Colon (tissue), 2 donors: Measurements from ENCODE around the gene IRGQ.
"Not testable (repeated sequence)": the region's sequence is repeated elsewhere in the genome, so short reads cannot be mapped to it uniquely, and the experiment has no call there.

Source experiments
- FAIRE-seq: peaks from 2 replicates; lab custom pipeline; 2012; peaks lifted over from hg19 to GRCh38; lab: Jason Lieb, UNC
- donor health status: control.
- donor health status: control.

Gene IRGQ

DNA sequence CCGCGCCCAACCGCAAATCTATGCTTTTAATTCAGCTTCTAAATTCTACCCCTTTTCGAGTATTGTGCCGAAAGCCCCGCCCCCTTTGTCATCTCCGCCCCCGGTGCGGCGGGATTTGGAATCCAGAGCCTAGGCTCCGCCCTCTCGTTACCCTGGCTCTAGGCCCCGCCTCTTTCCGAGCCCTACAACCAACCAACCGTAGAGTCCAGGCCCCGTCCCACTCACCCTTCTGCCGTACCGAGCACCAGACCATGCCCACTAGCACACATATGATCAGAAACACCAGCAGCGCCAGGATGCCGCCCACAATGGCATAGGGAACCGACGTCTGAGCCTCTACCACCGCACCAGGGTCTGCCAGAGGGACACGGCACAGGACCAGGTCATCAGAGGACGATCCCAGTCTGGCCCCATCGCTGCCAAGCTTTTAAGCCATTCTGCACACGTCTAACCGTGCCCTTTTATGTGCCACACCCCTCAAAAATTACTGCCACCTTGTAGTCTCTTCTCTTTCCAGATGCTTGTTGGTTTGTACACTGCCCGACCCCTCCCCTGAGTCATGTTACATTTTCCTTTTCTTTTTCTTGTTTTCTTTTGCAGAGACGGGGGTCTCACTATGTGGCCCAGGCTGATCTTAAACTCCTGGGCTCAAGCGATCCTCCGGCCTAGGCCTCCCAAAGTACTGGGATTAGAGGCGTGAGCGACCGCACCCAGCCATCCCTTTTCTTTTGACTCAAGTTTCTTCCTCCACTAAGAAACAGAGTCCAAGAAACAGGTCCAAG lies 28.1 kb upstream of the IRGQ start:
- FAIRE-seq: no peak

DNA sequence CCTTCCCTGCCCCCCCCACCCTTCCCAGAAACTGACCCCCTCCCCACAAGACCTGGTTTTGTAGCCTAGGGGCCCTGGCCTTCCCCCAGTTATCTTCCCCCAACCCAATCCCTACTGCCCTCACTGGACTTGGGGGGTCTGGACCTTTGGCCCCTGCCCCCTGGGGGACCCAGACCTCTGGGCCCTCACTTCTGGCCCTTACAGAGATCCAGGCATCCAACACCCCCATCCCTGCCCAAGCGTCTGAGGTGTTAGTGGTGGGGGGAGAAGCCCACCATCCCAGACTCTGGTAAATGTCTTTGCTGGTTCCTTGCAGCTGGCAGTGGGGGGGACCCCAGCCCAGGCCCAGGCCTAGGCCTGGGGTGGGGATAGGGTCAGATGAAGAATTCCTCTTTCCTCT lies 27.0 kb upstream of the IRGQ start:
- FAIRE-seq: no peak

DNA sequence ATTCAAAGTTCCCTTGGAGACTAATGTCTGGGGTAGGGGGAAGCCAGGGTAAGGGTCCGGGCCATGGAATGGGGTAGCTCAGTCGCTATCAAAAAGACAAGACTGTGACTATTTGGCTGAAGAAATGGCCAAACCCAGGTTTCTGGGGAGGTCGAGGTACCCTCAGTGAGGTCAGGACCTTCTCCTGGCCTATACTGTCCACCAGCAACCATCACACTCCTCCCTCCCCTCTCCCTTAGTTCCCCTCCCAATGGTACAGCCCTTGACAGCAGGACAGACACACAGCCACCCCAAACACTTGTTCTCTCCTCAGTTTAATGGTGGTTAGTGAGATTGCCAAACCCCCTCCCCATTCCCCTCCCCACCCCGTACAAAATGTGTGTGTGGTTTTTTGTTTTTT lies 26.1 kb upstream of the IRGQ start:
- FAIRE-seq: no peak

DNA sequence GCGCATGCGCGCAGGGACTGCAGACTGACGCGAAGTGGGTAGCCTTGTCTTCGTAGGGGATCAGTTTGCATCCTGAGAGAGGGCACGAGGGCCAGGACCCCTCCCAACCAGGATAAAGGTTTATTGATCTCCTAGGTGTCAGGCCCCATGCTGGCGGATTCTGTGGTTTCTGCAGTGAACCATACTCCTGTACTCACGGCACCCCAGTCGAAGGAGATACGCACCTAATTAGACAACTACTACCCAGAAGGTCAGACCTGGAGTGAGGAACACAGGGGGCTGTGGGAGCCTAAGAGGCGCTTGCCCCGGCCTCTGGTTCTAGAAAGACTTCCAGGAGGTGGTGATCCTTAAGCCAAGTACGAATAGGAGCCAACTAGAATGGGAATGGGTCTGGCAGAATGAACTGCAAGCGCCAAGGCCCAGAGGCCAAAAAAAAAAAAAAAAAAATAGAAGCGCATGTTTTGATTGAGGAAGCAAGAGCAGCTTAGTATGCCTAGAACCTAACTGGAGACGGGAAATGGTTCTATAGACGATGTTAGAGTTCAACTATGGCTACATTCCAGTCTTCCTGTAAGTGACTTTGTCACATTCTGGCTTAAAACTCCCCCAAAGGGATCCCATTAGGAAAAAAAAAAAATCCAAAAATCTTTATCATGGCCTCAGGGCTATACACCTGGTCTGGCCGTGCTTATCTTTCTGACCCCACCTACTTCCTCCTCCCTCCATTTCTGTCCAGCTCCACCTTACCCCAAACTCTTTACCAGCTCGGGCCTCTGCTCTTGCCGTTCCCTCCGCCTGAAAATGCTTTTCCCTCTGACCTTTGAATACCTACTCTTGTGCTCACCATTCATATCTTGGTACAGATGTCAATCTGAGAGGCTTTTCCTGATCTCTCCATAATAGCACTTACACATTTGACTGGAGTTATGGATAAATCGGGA lies 24.4 kb upstream of the IRGQ start:
- FAIRE-seq: no peak

DNA sequence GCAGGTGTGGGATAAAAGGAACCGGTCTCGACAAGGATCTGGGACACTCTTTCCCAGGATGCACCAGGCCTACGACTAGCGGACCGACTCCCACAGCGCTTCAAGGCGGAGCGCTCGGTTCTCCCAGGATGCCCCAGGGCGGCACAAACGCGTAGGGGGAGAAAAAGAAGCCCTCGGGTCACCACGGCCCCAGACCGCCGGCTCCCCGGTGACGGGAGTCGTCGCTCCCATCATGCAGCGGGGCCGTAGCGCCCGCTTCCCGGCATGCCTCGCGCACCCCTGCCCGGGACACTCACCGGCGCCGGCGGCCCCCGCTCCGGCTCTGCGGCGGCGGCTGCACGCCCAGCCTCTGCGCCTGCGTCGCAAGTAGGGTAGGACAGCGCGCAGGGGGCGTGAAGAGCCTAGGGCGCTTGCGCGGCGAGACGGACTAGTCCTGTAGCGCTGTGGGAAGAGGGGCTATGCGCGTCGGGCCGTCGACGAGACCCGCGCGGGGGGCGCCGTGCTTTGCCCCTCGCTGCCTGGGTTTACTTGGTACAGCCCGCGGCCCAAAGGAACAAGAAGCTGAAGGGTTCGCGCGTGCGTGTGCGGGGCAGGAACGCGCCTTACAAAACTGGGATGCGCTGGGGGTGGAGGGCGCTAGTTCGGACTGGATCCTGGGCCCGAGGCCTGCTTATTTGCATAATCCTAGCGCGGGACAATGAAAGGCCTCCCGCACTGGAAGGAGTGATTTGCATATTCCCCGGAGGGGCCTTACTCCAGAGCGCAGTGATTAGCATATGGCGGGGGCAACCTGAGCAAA lies 23.5 kb upstream of the IRGQ start, which contains the start of gene ZNF428:
Gene ZNF428, minus strand, starts transcription at position 368 of the 799 bp plus-strand sequence. CDS start 5,325 bp downstream, outside the sequence.
- no peak for FAIRE-seq

DNA sequence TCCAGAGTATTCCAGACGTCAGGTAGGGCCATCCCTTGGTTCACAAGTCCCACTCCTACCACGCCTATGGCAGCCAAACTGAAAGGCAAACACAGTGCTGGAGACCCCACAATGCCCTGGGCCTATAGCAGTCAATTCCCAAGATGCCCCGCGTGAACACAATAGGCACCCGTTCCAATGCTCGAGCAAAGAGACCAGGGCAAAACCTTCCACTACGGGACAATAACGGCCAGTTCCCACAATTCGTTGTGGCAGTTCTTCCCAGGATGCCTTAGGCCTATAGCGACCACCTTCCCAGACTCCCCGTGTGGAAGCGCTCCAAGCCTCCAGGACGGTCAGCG lies 23.0 kb upstream of the IRGQ start:
- no peak for FAIRE-seq

DNA sequence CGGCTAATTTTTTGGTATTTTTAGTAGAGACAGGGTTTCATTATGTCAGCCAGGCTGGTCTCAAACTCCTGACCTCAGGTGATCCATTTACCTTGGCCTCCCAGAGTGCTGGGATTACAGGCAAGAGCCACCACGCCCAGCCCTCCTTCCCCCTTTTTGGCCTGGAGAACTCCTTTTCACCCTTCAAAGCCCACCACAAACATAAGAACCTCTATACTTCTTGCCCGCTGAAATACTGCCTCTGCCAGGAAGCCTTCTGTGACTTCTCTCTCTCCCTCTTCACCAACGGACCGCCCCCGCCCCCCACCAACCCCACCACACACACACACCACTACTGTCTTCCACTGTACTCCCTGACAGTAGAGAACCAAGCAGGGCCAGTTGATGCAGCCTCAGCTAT lies 21.0 kb upstream of the IRGQ start:
- FAIRE-seq: no peak

DNA sequence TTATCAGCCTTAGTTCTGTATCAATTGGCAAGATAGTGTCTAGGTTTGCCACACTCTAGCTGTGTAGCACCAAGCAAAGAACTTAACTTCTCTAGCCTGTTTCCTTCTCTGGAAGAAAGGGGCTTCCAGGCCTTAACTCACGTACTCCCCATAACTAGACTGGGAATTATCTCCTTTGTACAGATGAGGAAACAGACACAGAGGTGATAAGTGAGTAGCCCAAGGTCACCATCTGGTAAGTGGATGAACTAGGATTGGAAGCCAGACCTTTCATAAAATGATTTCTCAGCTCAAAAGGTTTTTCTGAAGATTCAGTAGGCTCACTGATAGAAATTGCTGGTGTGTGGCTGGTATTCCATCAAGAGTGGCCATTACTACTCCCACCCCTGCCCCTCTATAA lies 20.4 kb upstream of the IRGQ start:
- FAIRE-seq: no peak

DNA sequence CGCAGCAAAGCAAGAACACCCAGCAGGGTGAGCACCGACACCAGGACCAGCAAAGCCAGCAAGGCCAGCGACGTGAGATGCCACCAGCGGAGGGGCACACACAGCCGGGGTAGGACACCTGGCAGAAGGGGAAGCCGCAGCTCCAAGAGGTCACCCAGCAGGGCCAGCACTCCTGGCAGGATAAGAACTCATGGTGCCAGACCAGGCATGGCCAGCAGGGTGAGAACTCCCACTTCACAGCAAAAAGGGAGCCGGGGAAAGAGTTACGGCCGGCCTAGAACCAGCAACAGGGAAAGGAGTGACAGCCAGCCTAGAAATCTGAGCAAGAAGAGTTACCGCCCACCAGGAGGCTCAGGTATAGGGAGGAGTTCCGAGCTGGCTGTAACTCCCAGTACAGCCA lies 16.4 kb upstream of the IRGQ start:
- no peak for FAIRE-seq

DNA sequence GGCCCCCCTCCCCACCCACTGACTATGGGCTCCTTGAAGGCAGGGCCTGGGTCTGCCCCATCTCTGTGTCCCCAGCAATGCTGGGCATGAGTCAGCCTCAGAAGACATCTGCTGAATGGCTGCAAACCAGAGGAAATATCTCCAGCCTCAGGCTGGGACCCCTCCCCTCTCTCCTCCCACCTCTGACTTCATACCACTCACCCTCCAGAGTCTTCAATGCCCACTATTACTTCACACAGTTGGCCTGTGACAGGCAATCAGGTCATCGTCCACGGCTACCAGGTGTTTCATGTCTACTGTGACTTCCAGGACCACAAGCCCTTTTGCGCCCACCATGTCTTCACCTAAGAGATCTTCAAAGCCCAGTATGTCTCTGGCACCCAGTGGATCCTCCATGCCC lies 15.9 kb upstream of the IRGQ start, which contains the start of gene SRRM5:
Gene SRRM5, plus strand, starts transcription at position 301 of the 400 bp plus-strand sequence. Its CDS starts 34 bp downstream, at position 335.
- FAIRE-seq: no peak

DNA sequence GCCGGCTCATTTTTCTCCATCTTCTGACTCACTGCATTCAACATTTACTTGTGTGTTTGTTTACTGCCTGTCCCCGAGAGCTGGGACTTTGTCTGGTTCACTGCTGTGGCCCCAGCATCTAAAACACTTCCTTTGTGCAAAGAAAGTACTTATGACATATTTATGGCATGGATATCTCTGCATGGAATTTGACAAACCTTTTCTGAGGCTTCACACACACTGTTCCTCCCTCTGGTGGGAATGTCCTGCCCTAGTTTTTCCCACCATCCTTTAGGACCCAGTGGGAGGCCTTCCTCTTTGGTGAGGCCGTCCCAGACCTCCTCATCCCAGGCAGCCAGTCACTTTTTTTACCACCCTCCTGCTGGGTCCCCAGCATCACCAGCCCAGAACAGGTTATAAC lies 14.6 kb upstream of the IRGQ start:
- FAIRE-seq: no peak

DNA sequence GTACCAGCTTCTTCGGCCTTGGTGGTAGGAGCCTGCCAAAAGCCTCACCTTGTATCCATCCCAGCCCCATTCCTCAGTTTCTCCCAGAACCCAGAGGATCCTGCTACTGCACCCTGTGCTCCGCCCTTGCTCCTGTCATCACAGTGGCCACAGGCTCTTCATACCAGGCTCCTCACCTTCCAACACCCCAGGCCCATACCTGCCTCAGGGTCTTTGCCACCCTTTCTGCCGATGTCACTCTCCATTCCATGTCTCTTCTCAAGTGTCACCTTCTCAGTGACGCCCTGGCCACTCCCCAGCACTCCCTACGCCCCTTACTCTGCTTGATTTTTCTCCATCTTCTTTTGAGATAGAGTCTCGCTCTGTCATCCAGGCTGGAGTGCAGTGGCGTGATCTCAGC lies 13.9 kb upstream of the IRGQ start:
- FAIRE-seq: no peak

DNA sequence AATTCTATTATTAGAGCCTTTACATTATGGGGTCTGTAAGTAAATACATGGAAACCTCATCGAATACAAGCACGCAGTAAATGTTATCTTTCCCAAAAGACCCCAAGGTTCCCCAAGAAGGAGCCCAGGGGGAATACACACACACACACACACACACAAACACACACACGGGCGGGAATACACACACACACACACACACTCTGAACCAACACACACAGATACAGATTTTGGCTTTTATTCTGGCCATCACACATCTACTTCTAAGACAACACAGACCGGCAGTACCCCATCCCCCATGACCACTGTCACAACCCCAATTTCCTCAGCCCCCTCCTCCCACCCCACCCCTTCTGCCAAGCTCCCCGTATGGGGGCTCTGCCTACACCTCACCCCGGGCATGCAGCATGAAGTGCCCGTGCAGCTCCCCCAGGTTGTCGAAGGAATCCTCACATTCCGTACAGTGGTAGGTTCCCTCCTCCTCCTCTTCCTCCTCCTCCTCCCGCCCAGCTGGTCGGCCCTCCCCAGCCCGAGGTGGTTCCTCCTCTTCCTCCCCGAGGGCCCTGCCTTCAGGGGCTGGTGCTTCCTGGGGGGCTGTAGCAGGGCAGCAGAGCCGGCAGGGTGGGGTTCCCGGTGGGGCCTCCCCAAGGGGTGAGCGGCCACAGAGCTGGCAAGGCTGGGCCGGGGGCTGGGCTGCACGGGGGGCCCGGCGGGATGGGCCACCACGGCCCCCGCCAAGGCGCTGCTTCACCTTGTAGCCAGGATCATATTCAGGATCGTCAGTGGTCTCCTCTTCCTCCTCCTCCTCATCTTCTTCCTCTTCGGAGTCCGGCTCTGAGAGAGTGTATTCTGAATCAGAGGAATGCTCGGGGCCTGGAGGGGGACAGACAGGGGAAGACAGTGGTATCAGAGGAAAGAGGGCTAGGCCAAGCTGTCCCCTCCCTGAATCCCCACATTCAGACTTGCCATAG lies 11.6 kb upstream of the IRGQ start:
- no peak for FAIRE-seq

DNA sequence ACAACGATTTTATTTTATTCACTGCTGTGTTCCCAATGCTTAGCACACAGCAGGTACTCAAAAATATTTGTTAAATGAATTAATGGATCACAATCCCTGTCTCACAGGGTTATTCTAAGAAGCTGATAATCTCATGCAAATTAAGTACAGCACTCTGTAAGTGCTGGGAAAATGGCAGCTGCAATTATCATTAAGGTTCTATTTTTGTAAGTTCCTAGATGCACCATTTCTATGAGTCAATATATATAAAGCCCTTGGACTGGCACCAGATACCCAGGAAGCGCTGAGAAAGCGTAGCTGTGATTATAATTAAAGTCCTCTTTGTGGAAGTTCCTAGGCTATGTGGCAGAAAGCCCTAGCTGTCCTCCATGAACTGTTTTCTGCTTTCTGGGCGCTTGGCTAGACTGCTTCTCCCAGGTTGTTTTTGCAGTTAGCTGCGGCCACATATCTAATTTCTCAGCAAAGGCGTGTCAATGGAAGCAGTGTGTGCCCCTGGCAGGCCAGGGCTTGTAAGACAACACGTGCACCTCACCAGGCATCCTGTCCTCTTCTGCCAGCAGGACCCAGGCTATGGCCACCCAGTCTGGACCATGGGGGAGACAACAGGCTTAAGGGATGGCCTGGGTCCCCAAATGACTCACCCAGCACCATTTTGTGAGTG lies 10.8 kb upstream of the IRGQ start:
- no peak for FAIRE-seq

DNA sequence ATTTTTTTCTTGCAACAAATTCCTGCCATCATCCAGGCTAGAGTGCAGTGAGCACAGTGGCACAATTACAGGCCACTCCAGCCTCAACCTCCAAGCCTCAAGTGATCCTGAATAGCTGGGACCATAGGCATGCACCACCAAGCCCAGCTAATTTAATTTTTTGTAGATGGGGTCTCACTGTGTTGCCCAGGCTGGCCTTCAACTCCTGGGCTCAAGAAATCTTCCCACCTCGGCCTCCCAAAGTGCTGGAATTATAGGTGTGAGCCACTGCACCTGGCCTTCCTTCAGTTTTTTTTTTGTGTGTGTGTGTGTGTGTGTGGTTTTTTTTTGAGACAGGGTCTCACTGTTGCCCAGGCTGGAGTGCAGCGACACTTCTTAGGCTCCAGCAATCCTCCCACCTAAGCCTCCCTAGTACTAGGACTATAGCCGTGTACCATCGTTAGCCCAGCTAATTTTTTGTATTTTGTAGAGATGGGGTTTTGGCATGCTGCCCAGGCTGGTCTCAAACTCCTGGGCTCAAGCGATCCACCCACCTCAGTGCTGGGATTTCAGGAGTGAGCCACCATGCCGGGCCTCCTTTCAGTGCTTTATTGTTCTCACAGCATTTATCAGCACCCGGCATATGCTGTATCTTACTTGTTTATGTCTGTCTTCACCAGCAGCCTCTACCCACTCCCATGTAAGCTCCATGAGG lies 10.1 kb upstream of the IRGQ start:
- no peak for FAIRE-seq

DNA sequence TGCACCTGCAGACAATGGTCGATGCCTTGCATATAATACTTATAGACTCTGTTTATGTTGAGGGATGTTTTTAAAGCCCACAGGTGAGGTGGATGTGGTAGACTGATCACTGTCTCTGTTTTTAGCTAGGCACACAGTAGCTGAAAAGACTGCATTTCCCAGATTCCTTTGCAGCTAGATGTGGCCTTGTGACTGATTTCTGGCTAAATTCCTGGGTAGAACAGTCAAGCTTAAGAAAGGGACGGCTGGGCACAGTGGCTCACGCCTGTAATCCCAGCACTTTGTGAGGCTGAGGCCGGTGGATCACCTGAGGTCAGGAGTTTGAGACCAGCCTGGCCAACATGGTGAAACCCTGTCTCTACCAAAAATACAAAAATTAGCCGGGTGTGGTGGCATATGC lies 4.4 kb upstream of the IRGQ start:
- FAIRE-seq: not testable (repeated sequence)

DNA sequence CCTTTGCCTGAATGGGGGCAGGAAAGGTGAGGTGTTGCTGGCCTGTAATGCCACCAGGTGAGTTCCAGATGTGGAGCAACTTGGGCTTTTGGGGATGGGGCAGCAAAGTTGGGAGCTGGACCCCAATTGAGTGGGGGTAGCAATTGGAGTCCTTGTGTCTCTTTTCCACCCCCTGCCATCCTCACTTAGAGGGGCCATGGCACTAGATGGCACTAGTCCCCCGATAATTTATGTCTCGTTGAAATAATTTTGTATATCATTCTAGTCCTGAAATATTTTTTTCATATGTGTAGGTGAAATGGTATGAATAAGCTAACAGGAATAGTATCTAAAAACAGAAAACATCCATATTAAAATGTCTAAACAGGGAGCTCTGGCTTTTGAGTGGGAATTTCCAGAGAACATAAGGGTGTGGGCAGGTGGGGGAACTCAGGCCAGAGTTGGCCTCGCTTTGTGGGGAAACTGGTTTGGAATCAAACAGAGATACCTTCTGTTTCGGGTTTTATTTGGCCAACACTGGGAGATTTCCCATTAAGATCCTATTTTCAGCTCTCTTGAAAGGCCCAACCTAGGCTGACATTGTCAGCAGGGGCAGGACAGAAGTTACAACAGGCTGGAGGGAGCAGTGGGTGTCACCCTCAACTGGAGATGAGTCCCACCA lies 3.8 kb upstream of the IRGQ start:
- no peak for FAIRE-seq

DNA sequence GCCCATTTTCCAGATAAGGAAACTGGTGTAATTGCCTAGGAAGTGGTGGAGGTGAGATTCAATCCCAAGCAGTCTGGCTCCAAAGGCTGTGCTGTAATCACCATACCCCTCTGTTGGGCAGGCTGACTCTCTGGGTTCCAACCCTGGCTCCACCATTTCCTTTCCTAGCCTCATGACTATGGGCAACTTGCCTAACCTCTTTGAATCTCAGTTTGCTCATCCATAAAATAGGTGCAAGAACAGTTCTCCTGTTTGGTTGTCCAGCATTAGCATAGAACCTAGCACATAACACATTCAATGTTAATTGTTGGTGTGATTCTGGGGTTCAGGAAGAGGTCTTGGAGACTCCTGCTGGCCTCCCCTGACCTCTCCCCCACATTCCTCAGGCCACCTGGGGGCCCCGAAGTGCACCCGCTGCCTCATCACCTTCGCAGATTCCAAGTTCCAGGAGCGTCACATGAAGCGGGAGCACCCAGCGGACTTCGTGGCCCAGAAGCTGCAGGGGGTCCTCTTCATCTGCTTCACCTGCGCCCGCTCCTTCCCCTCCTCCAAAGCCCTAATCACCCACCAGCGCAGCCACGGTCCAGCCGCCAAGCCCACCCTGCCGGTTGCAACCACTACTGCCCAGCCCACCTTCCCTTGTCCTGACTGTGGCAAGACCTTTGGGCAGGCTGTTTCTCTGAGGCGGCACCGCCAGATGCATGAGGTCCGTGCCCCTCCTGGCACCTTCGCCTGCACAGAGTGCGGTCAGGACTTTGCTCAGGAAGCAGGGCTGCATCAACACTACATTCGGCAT lies 2.7 kb upstream of the IRGQ start:
- no peak for FAIRE-seq

DNA sequence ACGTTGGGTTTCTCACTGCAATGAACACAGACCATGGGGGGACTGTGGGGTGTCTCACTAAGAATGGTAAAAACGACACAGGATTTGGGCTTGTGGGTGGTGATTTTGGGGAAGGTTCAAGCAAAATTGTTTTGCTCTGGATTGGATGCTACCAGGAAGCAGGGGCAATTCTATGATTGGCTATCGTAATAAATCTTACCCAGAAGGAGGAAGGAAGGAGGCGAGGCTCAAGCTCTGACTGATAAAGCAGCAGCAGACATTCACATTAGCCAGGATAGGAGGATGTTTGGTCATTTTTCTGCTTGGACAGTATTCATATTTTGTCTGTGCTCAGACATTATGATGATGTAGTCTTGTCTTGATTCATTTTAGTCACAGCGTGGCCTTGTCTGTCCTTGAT lies 1.9 kb upstream of the IRGQ start:
- no peak for FAIRE-seq
